HFFc6 (cell line): ENCODE data around the gene ETNK2. TPM values are rescaled to one million over a fixed set of nuclear protein-coding genes. Genes with fewer than 3 reads are reported as not detected.

Source experiments
- DNase-seq: peaks from one replicate; pipeline ENCODE4 v3.0.0-alpha.2; 2018
- H3K27ac Mint-ChIP-seq: 2 replicates; pipeline ENCODE4 v1.8.0; 2020; ENCODE audit warnings: mild to moderate bottlenecking, mixed read lengths
- H3K27me3 Mint-ChIP-seq: 2 replicates; pipeline ENCODE4 v1.8.0; 2021; ENCODE audit warnings: mild to moderate bottlenecking, moderate library complexity, mixed read lengths; ENCODE audit not compliant: insufficient read depth
- H3K36me3 Mint-ChIP-seq: 2 replicates; pipeline ENCODE4 v1.8.0; 2021; ENCODE audit warnings: low read depth, mixed read lengths
- H3K4me1 Mint-ChIP-seq: 2 replicates; pipeline ENCODE4 v1.8.0; 2020; ENCODE audit warnings: low read depth, mixed read lengths
- H3K4me3 Mint-ChIP-seq: 2 replicates; pipeline ENCODE4 v1.8.0; 2020; ENCODE audit warnings: mild to moderate bottlenecking, moderate library complexity, mixed read lengths
- H3K9me3 Mint-ChIP-seq: 2 replicates; pipeline ENCODE4 v1.8.0; 2020; ENCODE audit warnings: mild to moderate bottlenecking, mixed read lengths
- CTCF ChIP-seq: fragments of 200-600 bp; sonication (generic); IDR thresholded peaks from 2 replicates; pipeline ENCODE4 v1.5.0; 2021; ENCODE audit warnings: antibody characterized with exemption, mild to moderate bottlenecking
- total RNA-seq, 6 experiments: library from RNA; stranded (reverse); fragmentation: NEBNext Ultra II Directional; extraction: Animal tissue kit (Norgen Biotek cat#: 25700); gene quantifications; 2 replicates in 1 of 6; 3 replicates in 5 of 6; pipeline ENCODE4 v1.2.3, GENCODE V29; 2021

Gene ETNK2
- total RNA-seq, 6 experiments from 2014 or later = 3.1 to 6.3 (median 3.9) TPM

- no peak for DNase-seq
- Mint-ChIP-seq H3K9me3 (no peaks in the 10 kb centered on the region), H3K27ac (no peak overlapping the region), H3K4me1 (no peaks in the 10 kb centered on the region), H3K36me3 (no peaks in the 10 kb centered on the region), H3K4me3 (no peak overlapping the region), H3K27me3 (peaks cover 29% of the 10 kb centered on the region)
- TF ChIP-seq CTCF = no peak
Observed at GRCh38 chr1:204149107-204149506, 2.7 kb downstream of the ETNK2 start.

- Mint-ChIP-seq H3K36me3 (no peaks in the 10 kb centered on the region), H3K4me3 (no peak overlapping the region), H3K27me3 (peaks cover 28% of the 10 kb centered on the region), H3K9me3 (no peaks in the 10 kb centered on the region), H3K27ac (no peak overlapping the region), H3K4me1 (no peaks in the 10 kb centered on the region)
- TF ChIP-seq CTCF = no peak
- no peak for DNase-seq
Observed at GRCh38 chr1:204147406-204148383, 4.1 kb downstream of the ETNK2 start.

- DNase-seq = no peak
- TF ChIP-seq CTCF = no peak
- Mint-ChIP-seq H3K27me3 (peaks cover 28% of the 10 kb centered on the region), H3K27ac (no peak overlapping the region), H3K9me3 (no peaks in the 10 kb centered on the region), H3K4me1 (no peaks in the 10 kb centered on the region), H3K4me3 (no peak overlapping the region), H3K36me3 (no peaks in the 10 kb centered on the region)
Observed at GRCh38 chr1:204146965-204147364, 4.9 kb downstream of the ETNK2 start.

- Mint-ChIP-seq H3K36me3 (no peaks in the 10 kb centered on the region), H3K27ac (no peak overlapping the region), H3K4me1 (no peaks in the 10 kb centered on the region), H3K4me3 (no peak overlapping the region), H3K9me3 (no peaks in the 10 kb centered on the region), H3K27me3 (peaks cover 28% of the 10 kb centered on the region)
- DNase-seq = no peak
- TF ChIP-seq CTCF = no peak
Observed at GRCh38 chr1:204146309-204146708, 5.5 kb downstream of the ETNK2 start.

GRCh38 chr1:204145033-204145504 is 6.8 kb downstream of the ETNK2 start:
- Mint-ChIP-seq H3K9me3 (no peaks in the 10 kb centered on the region), H3K36me3 (no peaks in the 10 kb centered on the region), H3K4me1 (no peaks in the 10 kb centered on the region), H3K4me3 (no peak overlapping the region), H3K27me3 (peaks cover 31% of the 10 kb centered on the region), H3K27ac (no peak overlapping the region)
- DNase-seq = no peak
- no peak for TF ChIP-seq CTCF
